Central memory CD8-positive, alpha-beta T cell (primary cell): ENCODE data around the gene PHF12.

Experiments
- ATAC-seq: fragments of 150-1000 bp; cut with Tn5 transposase; replicated peaks from 2 replicates; pipeline ENCODE4 v1.10.0; 2022; ENCODE audit warnings: mild to moderate bottlenecking, moderate FRiP score, moderate number of reproducible peaks; ENCODE audit not compliant: poor library complexity, severe bottlenecking; ENCODE audit errors: extremely low read depth
- DNase-seq, 2 donors: peaks; one replicate each; pipeline ENCODE4 v3.0.0; 2021; ENCODE audit warnings: low spot score in 2 of 2
- H3K27ac Mint-ChIP-seq: one replicate; pipeline ENCODE4 v1.8.0; 2022; ENCODE audit warnings: low read depth, mild to moderate bottlenecking, moderate library complexity, mixed read lengths
- H3K27me3 Mint-ChIP-seq: one replicate; pipeline ENCODE4 v1.8.0; 2022; ENCODE audit warnings: mixed read lengths
- H3K36me3 Mint-ChIP-seq: one replicate; pipeline ENCODE4 v1.8.0; 2022; ENCODE audit warnings: mild to moderate bottlenecking, moderate library complexity, mixed read lengths; ENCODE audit not compliant: insufficient read depth
- H3K4me1 Mint-ChIP-seq: one replicate; pipeline ENCODE4 v1.8.0; 2022; ENCODE audit warnings: mixed read lengths
- H3K4me3 Mint-ChIP-seq: one replicate; pipeline ENCODE4 v1.8.0; 2022; ENCODE audit warnings: mild to moderate bottlenecking, moderate library complexity, mixed read lengths
- H3K9me3 Mint-ChIP-seq: one replicate; pipeline ENCODE4 v1.8.0; 2022; ENCODE audit warnings: mixed read lengths

PHF12 gene

DNA sequence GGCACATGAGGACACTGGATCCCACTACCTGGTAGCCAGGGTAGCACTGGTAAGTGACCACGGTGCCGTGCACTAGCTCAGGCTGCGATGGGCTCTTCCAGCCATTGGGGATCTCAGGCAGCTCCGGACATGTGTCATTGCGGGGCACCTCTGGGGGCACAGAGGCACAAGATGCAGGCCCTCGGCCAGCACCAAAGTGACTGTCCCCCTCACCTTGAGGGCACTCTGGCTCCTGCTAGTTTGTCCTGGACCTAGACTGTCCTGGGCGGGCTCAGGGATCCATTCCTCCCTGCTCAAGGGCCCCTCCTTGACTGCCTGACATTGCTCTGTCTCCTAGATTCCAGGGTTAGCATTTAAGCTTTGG is 6.7 kb upstream of the PHF12 start:
- ATAC-seq (no peak), DNase-seq (no peak)
- peaks cover 14% of the 10 kb centered on the region for H3K27me3 Mint-ChIP-seq
- H3K9me3 Mint-ChIP-seq = no peaks in the 10 kb centered on the region
- H3K4me1 Mint-ChIP-seq = no peaks in the 10 kb centered on the region
- no peak overlapping the region for H3K4me3 Mint-ChIP-seq
- H3K27ac Mint-ChIP-seq = no peak overlapping the region
- H3K36me3 Mint-ChIP-seq = peaks cover 3% of the 10 kb centered on the region

DNA sequence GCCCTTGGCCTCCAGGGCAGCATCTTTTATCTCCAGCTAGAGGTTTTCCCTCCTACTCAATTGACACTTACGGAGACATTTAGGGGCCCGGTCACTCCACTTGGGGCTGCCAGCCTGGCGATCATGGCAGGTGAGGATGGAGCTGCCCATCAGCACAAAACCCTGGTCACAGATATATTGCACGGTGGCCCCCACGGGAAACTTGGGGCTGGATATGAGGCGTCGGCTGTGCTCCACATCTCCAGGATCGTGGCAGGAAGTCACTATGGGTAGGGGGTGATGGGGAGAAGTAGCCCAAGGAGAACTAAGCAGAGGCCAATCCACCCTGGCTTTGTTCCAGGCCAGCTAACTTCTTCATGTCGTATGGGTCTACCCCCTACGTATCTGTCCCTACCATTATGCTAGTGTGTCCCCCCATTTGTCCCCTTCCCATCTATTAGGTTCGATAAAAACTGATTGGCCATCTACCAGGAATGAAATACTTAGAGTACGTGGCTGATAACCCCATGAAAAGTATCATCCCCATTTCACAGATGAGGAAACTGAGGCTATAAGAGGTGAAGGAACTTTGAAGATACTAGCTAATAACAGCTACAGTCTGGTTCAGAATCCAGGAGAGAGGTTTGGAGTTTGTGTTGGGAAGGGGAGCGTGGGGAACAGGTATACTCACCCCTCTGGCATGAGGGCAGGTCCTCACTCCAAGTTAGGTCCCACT is 6.1 kb upstream of the PHF12 start:
- Mint-ChIP-seq H3K9me3 (no peaks in the 10 kb centered on the region), H3K27me3 (peaks cover 9% of the 10 kb centered on the region), H3K4me1 (no peaks in the 10 kb centered on the region), H3K36me3 (peaks cover 5% of the 10 kb centered on the region), H3K4me3 (no peak overlapping the region), H3K27ac (no peak overlapping the region)
- ATAC-seq (no peak), DNase-seq (no peak)

DNA sequence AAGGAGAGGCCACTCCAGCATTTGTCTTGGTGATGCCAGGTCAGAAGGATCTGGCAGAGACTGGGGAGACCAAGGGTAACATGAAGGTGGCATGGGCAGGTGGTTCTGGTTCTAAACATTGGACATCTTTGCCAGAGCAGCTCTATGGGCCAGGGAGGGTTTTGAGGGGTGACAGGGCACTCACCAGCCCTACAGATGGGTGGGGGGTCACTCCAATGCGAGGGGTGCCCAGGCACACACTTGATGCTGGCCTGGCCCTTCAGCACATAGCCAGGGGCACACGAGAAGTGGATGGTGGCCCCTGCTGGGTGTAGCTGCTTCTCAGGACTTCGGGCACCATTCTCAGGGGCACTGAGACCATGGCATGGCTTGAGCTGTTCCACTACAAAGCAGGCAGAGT is 5.5 kb upstream of the PHF12 start:
- Mint-ChIP-seq H3K4me3 (no peak overlapping the region), H3K27ac (no peak overlapping the region), H3K9me3 (no peaks in the 10 kb centered on the region), H3K36me3 (peaks cover 5% of the 10 kb centered on the region), H3K4me1 (no peaks in the 10 kb centered on the region), H3K27me3 (peaks cover 3% of the 10 kb centered on the region)
- DNase-seq (no peak), ATAC-seq (no peak)

DNA sequence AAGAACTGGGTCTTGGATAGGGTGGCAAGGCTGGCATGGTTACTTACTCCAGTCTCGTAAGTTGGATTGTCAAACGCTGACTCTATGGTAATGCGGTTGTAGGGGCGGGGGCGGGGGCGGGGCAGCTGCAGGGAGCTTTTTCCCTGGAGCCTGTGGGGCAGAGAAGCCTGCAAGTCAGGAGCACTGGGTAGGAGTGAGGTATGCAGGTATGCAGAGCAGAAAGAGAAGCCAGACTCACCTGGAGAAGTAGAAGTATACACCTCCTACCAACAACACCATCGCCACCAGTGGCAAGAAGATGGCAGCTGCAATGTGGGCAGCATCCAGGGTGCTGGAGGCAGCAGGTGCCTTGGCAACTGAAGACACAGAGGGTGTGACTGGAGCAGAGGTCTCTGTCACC is 4.8 kb upstream of the PHF12 start:
- H3K9me3 Mint-ChIP-seq = no peaks in the 10 kb centered on the region
- H3K4me1 Mint-ChIP-seq = no peaks in the 10 kb centered on the region
- H3K27ac Mint-ChIP-seq = no peak overlapping the region
- no peak for DNase-seq
- no peak for ATAC-seq
- no peaks in the 10 kb centered on the region for H3K27me3 Mint-ChIP-seq
- H3K36me3 Mint-ChIP-seq = peaks cover 5% of the 10 kb centered on the region
- no peak overlapping the region for H3K4me3 Mint-ChIP-seq

DNA sequence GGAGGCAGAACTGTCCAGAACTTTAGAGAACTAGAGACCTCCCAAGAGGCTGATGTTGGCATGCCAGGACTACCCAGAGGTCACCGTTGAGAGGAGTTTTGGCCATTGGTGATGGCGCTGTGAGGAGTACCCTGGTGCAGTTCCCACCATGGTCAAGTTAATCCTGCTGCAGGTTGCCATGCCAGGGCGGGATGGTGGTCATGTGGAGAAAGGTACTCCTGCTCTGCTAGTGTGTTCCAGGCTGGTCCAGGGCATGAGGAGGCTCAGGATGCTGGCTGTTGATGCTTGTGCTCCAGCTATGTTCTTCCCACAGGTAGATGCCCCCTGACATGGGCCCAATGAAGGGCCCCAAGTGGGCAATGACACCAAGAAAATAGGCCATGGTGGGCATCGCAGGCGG is 4.1 kb upstream of the PHF12 start:
- DNase-seq (no peak), ATAC-seq (no peak)
- no peaks in the 10 kb centered on the region for H3K27me3 Mint-ChIP-seq
- no peaks in the 10 kb centered on the region for H3K9me3 Mint-ChIP-seq
- no peaks in the 10 kb centered on the region for H3K4me1 Mint-ChIP-seq
- peaks cover 6% of the 10 kb centered on the region for H3K36me3 Mint-ChIP-seq
- no peak overlapping the region for H3K27ac Mint-ChIP-seq
- H3K4me3 Mint-ChIP-seq = no peak overlapping the region

DNA sequence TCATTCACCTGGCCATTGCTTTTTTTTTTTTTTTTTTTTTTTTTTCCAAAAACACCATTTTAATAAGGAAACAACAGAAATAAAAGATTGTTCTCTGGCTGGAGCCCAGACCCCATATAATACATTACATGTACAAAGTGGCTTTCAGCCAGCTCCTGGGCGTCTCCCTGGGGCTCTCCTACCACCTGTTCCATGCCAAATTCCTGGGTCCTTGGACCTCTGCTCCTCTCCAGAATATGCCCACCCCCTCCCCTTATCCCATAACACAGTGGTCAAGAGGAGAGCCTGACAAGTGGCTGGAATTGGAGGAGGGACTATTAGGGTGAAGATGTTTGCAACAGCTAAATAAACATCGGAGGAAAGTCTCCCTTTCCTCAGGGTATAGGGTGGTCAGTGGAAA is 3.6 kb upstream of the PHF12 start:
- Mint-ChIP-seq H3K9me3 (no peaks in the 10 kb centered on the region), H3K36me3 (peaks cover 7% of the 10 kb centered on the region), H3K27ac (no peak overlapping the region), H3K4me1 (no peaks in the 10 kb centered on the region), H3K4me3 (no peak overlapping the region), H3K27me3 (no peaks in the 10 kb centered on the region)
- ATAC-seq (no peak), DNase-seq (no peak)

DNA sequence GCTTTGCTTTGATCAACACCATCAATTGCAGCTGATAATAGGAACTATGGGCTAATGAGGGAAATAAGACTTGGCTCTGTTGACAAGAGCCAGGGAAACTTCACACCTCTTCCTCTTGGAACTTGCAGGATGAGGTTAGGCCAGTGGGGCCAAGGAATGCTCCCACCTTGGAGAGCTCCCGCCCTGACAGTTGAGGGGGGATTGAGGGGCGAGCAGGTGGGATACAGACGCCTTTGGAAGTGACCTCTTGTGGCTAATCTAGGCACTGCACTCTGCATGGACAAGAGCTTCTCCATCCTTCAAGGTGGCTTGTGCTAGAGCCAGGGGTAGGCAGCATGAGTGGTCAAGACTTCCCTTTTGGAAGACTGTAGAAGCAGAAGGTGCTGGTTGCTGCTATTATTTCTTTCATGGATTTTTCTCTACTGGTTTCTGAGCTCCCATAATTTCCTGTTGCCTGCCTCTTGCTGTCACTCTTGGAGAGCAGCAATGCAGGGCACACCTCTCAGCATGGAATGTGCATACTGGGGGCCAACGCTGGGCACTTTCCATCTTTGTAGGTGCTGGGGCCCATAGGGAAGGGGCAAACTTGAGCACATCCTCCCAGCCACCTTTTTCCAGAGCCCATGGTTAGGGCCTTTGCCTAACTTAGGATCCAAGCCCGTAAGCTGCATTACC is 2.3 kb upstream of the PHF12 start:
- Mint-ChIP-seq H3K27ac (no peak overlapping the region), H3K27me3 (no peaks in the 10 kb centered on the region), H3K4me1 (no peaks in the 10 kb centered on the region), H3K9me3 (no peaks in the 10 kb centered on the region), H3K4me3 (no peak overlapping the region), H3K36me3 (peaks cover 12% of the 10 kb centered on the region)
- no peak for ATAC-seq
- peak; percentile 21 to 32 for DNase-seq

DNA sequence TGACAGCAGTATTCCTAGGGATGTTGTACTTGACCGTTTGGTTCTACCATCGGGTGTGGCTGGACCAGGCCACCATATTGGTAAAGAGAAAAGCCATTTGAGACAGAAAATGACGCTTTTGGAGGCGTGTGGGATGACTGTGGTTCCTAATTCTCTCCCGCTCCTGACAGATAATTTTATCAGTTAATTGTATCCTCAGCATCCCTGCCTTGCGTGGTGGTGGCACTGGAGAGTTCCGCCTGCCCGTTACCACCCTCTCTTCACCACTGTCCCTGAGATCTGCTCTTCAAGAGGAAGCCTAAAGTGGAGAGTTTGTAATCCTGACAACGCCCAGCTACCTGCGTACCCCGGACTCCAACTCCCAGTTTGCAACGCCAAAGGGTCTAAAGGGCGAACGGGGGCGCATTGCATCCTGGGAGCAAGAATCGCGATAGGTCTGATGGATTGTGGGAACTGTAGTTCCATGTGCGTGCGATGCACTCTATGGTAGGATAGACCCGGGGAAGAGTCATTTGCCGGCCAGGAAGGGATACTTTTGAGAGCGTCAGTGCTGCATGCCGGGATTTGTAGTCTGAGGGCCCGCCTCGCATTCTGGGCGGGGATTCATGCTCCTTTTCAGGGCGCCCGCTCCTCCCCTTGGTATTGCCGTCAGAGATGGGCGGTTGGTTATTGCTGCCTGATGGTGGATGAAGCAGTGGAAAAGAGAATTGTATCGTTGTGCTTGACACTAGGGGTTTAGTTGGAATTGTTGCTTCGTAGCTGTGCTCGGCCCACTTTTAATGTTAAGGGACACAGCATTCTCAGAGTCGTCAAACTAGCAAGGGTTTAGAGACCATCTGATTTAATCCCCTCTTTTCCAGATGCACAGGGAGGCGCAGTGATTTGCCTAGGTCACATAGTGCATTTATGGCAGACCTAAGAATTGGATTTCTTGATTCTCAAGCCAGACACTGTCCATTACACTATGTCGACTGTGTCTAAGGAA is 965 bp upstream of the PHF12 start:
- ATAC-seq (peak; percentile 81), DNase-seq (peak; percentile 88 to 97)
- H3K9me3 Mint-ChIP-seq = no peaks in the 10 kb centered on the region
- peaks cover 11% of the 10 kb centered on the region for H3K4me1 Mint-ChIP-seq
- no peak overlapping the region for H3K27ac Mint-ChIP-seq
- no peaks in the 10 kb centered on the region for H3K27me3 Mint-ChIP-seq
- H3K4me3 Mint-ChIP-seq = no peak overlapping the region
- peaks cover 14% of the 10 kb centered on the region for H3K36me3 Mint-ChIP-seq

DNA sequence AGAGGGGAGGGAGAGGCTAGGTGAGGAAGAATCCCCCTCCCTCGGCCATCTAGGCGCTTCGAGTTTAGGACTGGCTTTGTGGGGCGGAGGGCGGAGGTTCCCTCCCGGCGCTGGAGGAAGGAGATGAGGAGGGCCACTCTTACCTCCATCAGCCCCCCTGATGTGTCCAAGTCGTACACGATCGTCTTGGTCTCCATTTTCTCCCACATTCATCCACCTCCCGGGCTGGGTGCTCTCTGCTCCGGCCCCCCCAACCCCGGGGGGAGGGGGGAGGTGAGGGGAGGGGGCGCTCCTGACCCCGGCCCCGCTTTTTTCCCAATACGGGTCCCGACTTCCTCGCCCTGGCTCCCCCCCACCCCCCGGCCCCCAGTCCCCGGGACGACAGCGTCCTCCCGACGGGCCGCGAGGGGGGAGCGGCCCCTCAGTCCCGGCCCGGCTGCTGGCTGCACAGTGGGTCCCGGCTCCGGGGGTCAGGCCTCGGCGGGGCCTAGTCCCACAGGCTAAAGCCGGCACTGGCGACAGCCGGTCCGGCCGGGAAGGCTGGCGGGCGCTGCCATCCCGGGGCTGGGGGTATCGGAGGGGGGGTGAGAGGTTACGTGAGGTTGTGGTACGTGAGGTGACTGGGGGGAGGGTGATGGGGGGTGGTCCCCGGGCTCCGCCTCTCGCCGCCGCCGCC is 428 bp downstream of the PHF12 start:
- H3K27ac Mint-ChIP-seq = peak overlapping the region; percentile 97
- H3K9me3 Mint-ChIP-seq = no peaks in the 10 kb centered on the region
- DNase-seq = no peak
- H3K27me3 Mint-ChIP-seq = no peaks in the 10 kb centered on the region
- ATAC-seq = no peak
- no peak overlapping the region for H3K4me3 Mint-ChIP-seq
- H3K4me1 Mint-ChIP-seq = peaks cover 20% of the 10 kb centered on the region
- peaks cover 16% of the 10 kb centered on the region for H3K36me3 Mint-ChIP-seq

DNA sequence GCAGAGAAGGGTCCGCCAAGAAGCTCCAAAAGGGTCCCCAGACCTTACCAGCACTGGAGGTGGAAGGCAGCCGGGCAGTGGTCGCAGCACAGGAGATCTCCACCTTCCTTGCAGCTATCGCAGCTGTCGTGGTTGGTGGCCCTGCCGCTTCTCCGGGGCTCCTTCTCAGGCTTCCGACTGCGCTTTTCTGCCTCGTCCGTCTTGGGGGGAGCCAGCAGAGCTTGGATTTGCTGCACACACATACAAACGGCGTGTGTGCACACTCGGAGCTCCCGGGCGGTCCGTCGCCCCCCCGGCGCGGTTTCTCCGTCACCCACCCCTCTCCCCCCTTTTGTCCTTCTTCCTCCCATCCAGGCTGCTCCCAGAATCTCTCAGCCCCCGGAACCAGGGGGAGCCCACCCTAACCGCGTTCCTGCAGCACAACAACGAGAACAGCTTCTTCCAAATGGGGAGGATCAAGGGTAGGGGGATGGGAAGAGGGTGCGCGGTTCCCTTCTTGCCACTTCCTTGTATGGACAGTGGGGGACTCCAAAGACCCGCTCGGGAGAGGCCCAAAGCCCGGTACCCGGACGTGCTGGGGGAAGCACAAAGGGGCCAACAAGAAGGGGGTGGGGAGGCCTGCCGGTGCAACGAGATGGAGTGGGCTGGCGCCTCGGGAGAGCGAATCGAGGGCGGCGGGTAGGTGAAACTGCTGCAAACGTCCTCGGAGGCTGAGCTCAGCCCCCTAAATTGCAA is 1.1 kb downstream of the PHF12 start:
- Mint-ChIP-seq H3K4me1 (peaks cover 25% of the 10 kb centered on the region), H3K27ac (peak overlapping the region; percentile 97), H3K4me3 (no peak overlapping the region), H3K27me3 (no peaks in the 10 kb centered on the region), H3K9me3 (no peaks in the 10 kb centered on the region), H3K36me3 (peaks cover 16% of the 10 kb centered on the region)
- ATAC-seq (no peak), DNase-seq (peak; percentile 42 to 47)

DNA sequence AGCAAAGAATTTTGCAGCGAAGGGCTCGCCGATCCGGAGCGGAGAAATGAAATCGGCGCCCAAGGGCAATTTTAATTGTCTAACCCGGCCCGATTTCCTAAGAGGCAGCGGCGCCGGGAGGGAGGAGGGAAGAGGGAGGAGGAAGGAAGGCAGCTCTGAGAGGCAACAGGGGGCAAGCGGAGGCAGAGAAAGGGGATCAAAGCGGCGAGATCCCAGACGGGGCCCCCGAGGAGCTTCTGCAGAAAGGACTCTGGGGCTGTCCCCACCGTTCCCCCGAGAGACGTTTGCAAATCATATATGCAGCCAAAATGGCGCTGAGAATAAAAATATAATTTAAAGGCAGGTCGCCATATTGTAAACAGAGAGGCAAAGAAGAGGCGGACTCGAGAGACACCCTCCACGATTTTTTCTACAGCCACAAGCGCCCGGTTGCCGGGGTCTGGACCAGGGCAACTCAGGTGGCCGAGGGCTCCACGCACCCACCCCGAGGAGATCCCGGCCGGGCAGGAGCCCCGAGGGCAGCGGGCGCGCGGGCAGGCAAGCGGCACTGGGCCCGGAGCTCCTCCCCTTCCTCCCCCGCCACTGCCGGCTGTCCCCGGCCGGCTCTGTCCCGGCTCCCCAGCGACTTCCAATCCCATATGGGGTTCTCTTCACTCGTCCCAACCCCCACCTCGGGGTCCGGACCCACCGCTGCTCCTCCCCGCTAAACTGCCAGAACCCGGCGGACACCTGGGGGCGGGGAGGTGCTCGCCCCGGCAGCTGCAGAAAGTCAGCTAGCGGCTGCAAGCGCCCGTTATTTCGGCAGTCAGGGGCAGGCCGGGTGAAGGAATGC is 1.9 kb downstream of the PHF12 start:
- ATAC-seq = no peak
- DNase-seq = peak; percentile 32 to 40
- peaks cover 30% of the 10 kb centered on the region for H3K4me1 Mint-ChIP-seq
- no peaks in the 10 kb centered on the region for H3K27me3 Mint-ChIP-seq
- peak overlapping the region; percentile 97 for H3K27ac Mint-ChIP-seq
- H3K9me3 Mint-ChIP-seq = no peaks in the 10 kb centered on the region
- peaks cover 16% of the 10 kb centered on the region for H3K36me3 Mint-ChIP-seq
- H3K4me3 Mint-ChIP-seq = no peak overlapping the region
